OCI-LY7 (cell line): ENCODE data around the gene RAG2. TPM values are rescaled to one million over a fixed set of nuclear protein-coding genes. Genes with fewer than 3 reads are reported as not detected.

Experiments
- BruUV-seq: library from RNA; stranded (reverse); fragments of 400-500 nt; replicated peaks from 2 replicates; lab custom pipeline; 2021; lab: Mats Ljungman, UMichigan
- CTCF ChIA-PET: fragments of 300-600 bp; sonication (Branson Sonifier 250); formaldehyde crosslinking; loops from one replicate; lab custom pipeline; 2022; ENCODE audit warnings: antibody characterized with exemption; ENCODE audit not compliant: unreplicated experiment; lab: Charles Lee
- POLR2A ChIA-PET: fragments of 300-600 bp; sonication (Branson Sonifier 250); formaldehyde crosslinking; loops from one replicate; lab custom pipeline; 2022; ENCODE audit warnings: antibody characterized with exemption; lab: Charles Lee
- DNase-seq: peaks from one replicate; pipeline ENCODE4 v3.0.0-alpha.2; 2015; ENCODE audit warnings: low spot score
- H2AFZ ChIP-seq: fragments of 200-600 bp; sonication (generic), shearing (Covaris generic); 2 replicates; pipeline ENCODE4 v1.6.1; 2014; ENCODE audit warnings: mild to moderate bottlenecking, antibody characterized with exemption, low read length, moderate library complexity
- H3K27ac ChIP-seq: fragments of 200-600 bp; sonication (generic); 2 replicates; pipeline ENCODE4 v1.5.1; 2014; ENCODE audit warnings: mixed run types, low read depth, mild to moderate bottlenecking, moderate library complexity, low read length, inconsistent platforms; ENCODE audit not compliant: poor library complexity, severe bottlenecking
- H3K36me3 ChIP-seq: fragments of 200-600 bp; sonication (generic); 2 replicates; pipeline ENCODE4 v1.6.1; 2014; ENCODE audit warnings: mild to moderate bottlenecking, antibody characterized with exemption, low read length, moderate library complexity, mixed read lengths; ENCODE audit not compliant: insufficient read depth
- H3K4me1 ChIP-seq: fragments of 200-600 bp; sonication (generic); 2 replicates; pipeline ENCODE4 v1.5.1; 2014; ENCODE audit warnings: mild to moderate bottlenecking, low read length; ENCODE audit not compliant: insufficient read depth, poor library complexity, severe bottlenecking
- H3K4me2 ChIP-seq: fragments of 200-600 bp; sonication (generic); 2 replicates; pipeline ENCODE4 v1.6.1; 2014; ENCODE audit warnings: mild to moderate bottlenecking, low read length
- H3K4me3 ChIP-seq: fragments of 200-600 bp; sonication (generic); 2 replicates; pipeline ENCODE4 v1.5.1; 2014; ENCODE audit warnings: mild to moderate bottlenecking, low read depth, low read length; ENCODE audit not compliant: poor library complexity, severe bottlenecking
- H3K79me2 ChIP-seq: fragments of 200-600 bp; sonication (generic); 2 replicates; pipeline ENCODE4 v1.6.1; 2016; ENCODE audit warnings: low read depth, mild to moderate bottlenecking, low read length, moderate library complexity, mixed read lengths; ENCODE audit not compliant: insufficient read depth
- H3K9me2 ChIP-seq: fragments of 200-600 bp; sonication (generic); 2 replicates; pipeline ENCODE4 v1.6.1; 2016; ENCODE audit warnings: mild to moderate bottlenecking, low read length, mixed read lengths; ENCODE audit not compliant: insufficient read depth
- H3K9me3 ChIP-seq: fragments of 200-600 bp; sonication (generic); 2 replicates; pipeline ENCODE4 v1.6.1; 2014; ENCODE audit warnings: mild to moderate bottlenecking, mixed run types, low read length, mixed read lengths
- H4K20me1 ChIP-seq: fragments of 200-600 bp; sonication (generic); 2 replicates; pipeline ENCODE4 v1.6.1; 2014; ENCODE audit warnings: mild to moderate bottlenecking, antibody characterized with exemption, low read length, moderate library complexity, mixed read lengths; ENCODE audit not compliant: insufficient read depth
- CTCF ChIP-seq: fragments of 200-600 bp; sonication (generic); conservative IDR thresholded peaks from 2 replicates; pipeline ENCODE4 v1.5.1; 2014; ENCODE audit warnings: mild to moderate bottlenecking, antibody characterized with exemption, low read length, moderate library complexity, mixed read lengths
- EZH2phosphoT487 ChIP-seq: fragments of 200-600 bp; sonication (generic); IDR thresholded peaks from 2 replicates; pipeline ENCODE4 v1.6.1; 2018; ENCODE audit warnings: low read depth, borderline replicate concordance, mild to moderate bottlenecking, mixed run types, antibody characterized with exemption, low read length, moderate library complexity, mixed read lengths
- intact Hi-C: fragments of 100-400 bp; cut with micrococcal nuclease; formaldehyde crosslinking; loops from one replicate; pipeline ENCODE4 v1.10.0; 2022; ENCODE audit not compliant: unreplicated experiment
- total RNA-seq, 2 experiments: library from RNA; depleted of rRNA in 1 of 2; stranded (reverse); fragments of >200 nt in 1 of 2; shearing (Covaris generic) in 1 of 2; gene quantifications; 2 replicates each; pipeline ENCODE4 v1.2.3, GENCODE V29; 2014 to 2022

RAG2 gene
- total RNA-seq, 2 experiments from 2014 or later: not detected

GRCh38 chr11:36590513-36590912 is 7.5 kb downstream of the RAG2 start:
- no peak for DNase-seq
- Histone ChIP-seq H3K9me3 (no peaks in the 10 kb centered on the region), H3K27ac (no peak overlapping the region), H3K4me2 (no peak overlapping the region), H3K9me2 (no peaks in the 10 kb centered on the region), H3K79me2 (no peaks in the 10 kb centered on the region), H4K20me1 (no peaks in the 10 kb centered on the region), H3K4me3 (no peak overlapping the region), H2AFZ (no peak overlapping the region), H3K36me3 (no peaks in the 10 kb centered on the region), H3K4me1 (no peaks in the 10 kb centered on the region)
- ChIA-PET CTCF (no interaction called here), POLR2A (no interaction called here)
- intact Hi-C loops: no loop called here
- no peak for TF ChIP-seq EZH2phosphoT487
- no peak for TF ChIP-seq CTCF
- BruUV-seq: no TSS peak

- Histone ChIP-seq H3K79me2 (no peaks in the 10 kb centered on the region), H3K36me3 (no peaks in the 10 kb centered on the region), H4K20me1 (no peaks in the 10 kb centered on the region), H3K4me3 (no peak overlapping the region), H3K9me2 (no peaks in the 10 kb centered on the region), H3K27ac (no peak overlapping the region), H3K9me3 (no peaks in the 10 kb centered on the region), H3K4me1 (no peaks in the 10 kb centered on the region), H2AFZ (no peak overlapping the region), H3K4me2 (no peak overlapping the region)
- no peak for DNase-seq
- POLR2A ChIA-PET: no interaction called here
- CTCF ChIA-PET: no interaction called here
- no TSS peak for BruUV-seq
- intact Hi-C loops: no loop called here
- TF ChIP-seq EZH2phosphoT487 (no peak), CTCF (no peak)
Measured at GRCh38 chr11:36588099-36588498, 9.9 kb downstream of the RAG2 start.

- no peaks in the 10 kb centered on the region for H3K79me2 ChIP-seq
- H3K4me3 ChIP-seq: no peak overlapping the region
- no TSS peak for BruUV-seq
- H3K4me2 ChIP-seq: no peak overlapping the region
- intact Hi-C loops: no loop called here
- H3K27ac ChIP-seq: no peak overlapping the region
- no peaks in the 10 kb centered on the region for H3K4me1 ChIP-seq
- no peaks in the 10 kb centered on the region for H3K9me2 ChIP-seq
- no peaks in the 10 kb centered on the region for H4K20me1 ChIP-seq
- H3K9me3 ChIP-seq: peaks cover 2% of the 10 kb centered on the region; the same call in 1 of the 2 replicates
- TF ChIP-seq CTCF (no peak), EZH2phosphoT487 (no peak)
- H2AFZ ChIP-seq: no peak overlapping the region
- ChIA-PET POLR2A (interaction anchor here (0.6 kb wide), 1 partner anchor 21 kb away, joined by 3 read pairs; no protein-coding TSS in a partner anchor), CTCF (no interaction called here)
- H3K36me3 ChIP-seq: no peaks in the 10 kb centered on the region
- DNase-seq: no peak
Measured at GRCh38 chr11:36586543-36586942, 11.5 kb downstream of the RAG2 start.
